ENCODE measurements around the gene SHLD3.
"Not testable (repeated sequence)": the region's sequence is repeated elsewhere in the genome, so short reads cannot be mapped to it uniquely, and the experiment has no call there.

The SHLD3 gene

GRCh38 chr5:65672796-65673195 is 48.0 kb downstream of the SHLD3 start (continued):
- TF ChIP-seq ZNF513 (tag by site-specific recombination; IDR thresholded peaks at IDR 0.05): no peak

GRCh38 chr5:65674749-65675148 is 49.9 kb downstream of the SHLD3 start:
- CTCF ChIA-PET: no interaction called here
- peaks cover 9 to 63% of the 10 kb centered on the region in 2 experiments for H3K36me3 ChIP-seq (ENCODE audit: control insufficient read depth in 2 of 2, insufficient read depth in 1 of 2, low read length in 2 of 2)
- H3K27ac ChIP-seq (ENCODE audit: extremely low read depth, low read depth, low read length): no peak overlapping the region
- peak; percentile 47; the same call in 1 of the 2 replicates for TF ChIP-seq SCRT2 (tag by site-specific recombination; IDR thresholded peaks at IDR 0.05)
- TF ChIP-seq ZNF596 (tag by site-specific recombination; IDR thresholded peaks at IDR 0.05): no peak
- TF ChIP-seq ZNF341 (tag by site-specific recombination; IDR thresholded peaks at IDR 0.05; ENCODE audit: low read depth): no peak
- no peaks in the 10 kb centered on the region for H3K9me3 ChIP-seq (ENCODE audit: control insufficient read depth, insufficient read depth, low read depth, low read length)
- no peak overlapping the region for H3K4me3 ChIP-seq (ENCODE audit: low read depth, low read length)
- POLR2A ChIA-PET: no interaction called here
- no peaks in the 10 kb centered on the region for H3K4me1 ChIP-seq (ENCODE audit: control insufficient read depth, insufficient read depth, low read length)

- CTCF ChIA-PET: interaction anchor here (0.6 to 1.4 kb wide), 4 partner anchors 12 to 323 kb away, joined by 3 to 7 read pairs (median 3); no protein-coding TSS in a partner anchor
- H3K4me3 ChIP-seq (ENCODE audit: low read depth, low read length); H3K9me3 ChIP-seq (ENCODE audit: control insufficient read depth, insufficient read depth, low read depth, low read length); POLR2A ChIA-PET; H3K27ac ChIP-seq (ENCODE audit: extremely low read depth, low read depth, low read length); H3K4me1 ChIP-seq (ENCODE audit: control insufficient read depth, insufficient read depth, low read length): not testable (repeated sequence)
- peaks cover 16 to 63% of the 10 kb centered on the region in 2 experiments for H3K36me3 ChIP-seq (ENCODE audit: control insufficient read depth in 2 of 2, insufficient read depth in 1 of 2, low read length in 2 of 2)
These were observed 51.2 kb downstream of the SHLD3 start for GRCh38 chr5:65676056-65676455.

Data from HEK293 (cell line).